PC-9 (cell line): ENCODE data around the gene GABRP.

Source experiments
- EZH2 ChIP-seq: fragments of 200-600 bp; sonication (generic); IDR thresholded peaks from 2 replicates; pipeline ENCODE4 v1.8.0; 2017; ENCODE audit warnings: antibody characterized with exemption, low read depth
- TF ChIP-seq, protein P1 (sequence below): fragments of 200-600 bp; sonication (generic); conservative IDR thresholded peaks from 2 replicates; pipeline ENCODE4 v1.6.1; 2017; ENCODE audit warnings: mixed run types, antibody characterized with exemption, mild to moderate bottlenecking, moderate library complexity

DNA sequence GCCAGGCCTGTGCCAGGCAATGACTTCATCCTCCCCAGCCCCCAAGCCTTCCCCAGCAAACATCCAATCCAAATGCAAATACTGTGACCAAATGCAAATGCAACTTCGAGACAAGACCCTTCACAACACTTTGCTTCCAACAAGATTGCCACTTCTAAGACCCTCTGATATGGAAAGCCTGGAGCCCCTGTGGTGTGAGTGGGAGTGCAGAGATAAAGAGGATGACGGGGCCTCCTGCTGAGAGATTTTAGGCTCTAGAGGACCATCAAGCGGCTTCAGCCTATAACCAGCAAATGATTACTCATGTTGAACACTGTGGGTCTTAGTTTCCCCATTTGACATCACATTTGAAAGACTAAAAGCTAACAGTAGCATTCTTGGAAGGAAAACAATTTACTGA is 46.6 kb upstream of the GABRP start:
- TF ChIP-seq, protein P1, sequence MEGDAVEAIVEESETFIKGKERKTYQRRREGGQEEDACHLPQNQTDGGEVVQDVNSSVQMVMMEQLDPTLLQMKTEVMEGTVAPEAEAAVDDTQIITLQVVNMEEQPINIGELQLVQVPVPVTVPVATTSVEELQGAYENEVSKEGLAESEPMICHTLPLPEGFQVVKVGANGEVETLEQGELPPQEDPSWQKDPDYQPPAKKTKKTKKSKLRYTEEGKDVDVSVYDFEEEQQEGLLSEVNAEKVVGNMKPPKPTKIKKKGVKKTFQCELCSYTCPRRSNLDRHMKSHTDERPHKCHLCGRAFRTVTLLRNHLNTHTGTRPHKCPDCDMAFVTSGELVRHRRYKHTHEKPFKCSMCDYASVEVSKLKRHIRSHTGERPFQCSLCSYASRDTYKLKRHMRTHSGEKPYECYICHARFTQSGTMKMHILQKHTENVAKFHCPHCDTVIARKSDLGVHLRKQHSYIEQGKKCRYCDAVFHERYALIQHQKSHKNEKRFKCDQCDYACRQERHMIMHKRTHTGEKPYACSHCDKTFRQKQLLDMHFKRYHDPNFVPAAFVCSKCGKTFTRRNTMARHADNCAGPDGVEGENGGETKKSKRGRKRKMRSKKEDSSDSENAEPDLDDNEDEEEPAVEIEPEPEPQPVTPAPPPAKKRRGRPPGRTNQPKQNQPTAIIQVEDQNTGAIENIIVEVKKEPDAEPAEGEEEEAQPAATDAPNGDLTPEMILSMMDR: no peak
- TF ChIP-seq EZH2: no peak
